ENCODE results near the gene ITGB1. TPM values are rescaled to one million over a fixed set of nuclear protein-coding genes. Genes with fewer than 3 reads are reported as not detected.

Gene ITGB1
- total and polyA plus RNA-seq, 10 of the 15 experiments (the other 5 are each of a cell fraction or from before 2014, with no cell fraction given): 2.8 to 20.7 (median 10.4) TPM

DNA sequence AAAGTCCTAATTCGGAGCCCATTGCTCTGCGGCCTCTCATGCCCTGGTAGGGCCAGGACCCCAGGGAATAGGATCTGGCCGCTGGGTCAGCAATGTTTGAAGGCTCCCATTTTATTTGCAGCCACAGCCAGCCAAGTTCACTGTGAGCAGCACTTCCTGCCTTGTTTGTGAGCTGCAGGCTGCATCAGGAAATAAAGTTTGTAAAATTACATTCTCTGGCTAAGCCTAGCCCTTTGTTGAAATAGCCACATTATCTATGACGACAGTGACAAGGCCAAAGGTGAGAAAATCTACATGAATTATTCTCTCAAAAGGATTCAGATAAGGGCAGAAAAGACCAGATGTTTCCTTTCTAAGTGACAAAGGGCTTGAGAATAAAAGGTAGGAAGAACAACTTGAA, 23.7 kb upstream of the ITGB1 start (continued):
- no peak for TF ChIP-seq CREM (IDR thresholded peaks at IDR 0.05; ENCODE audit: low read depth)

DNA sequence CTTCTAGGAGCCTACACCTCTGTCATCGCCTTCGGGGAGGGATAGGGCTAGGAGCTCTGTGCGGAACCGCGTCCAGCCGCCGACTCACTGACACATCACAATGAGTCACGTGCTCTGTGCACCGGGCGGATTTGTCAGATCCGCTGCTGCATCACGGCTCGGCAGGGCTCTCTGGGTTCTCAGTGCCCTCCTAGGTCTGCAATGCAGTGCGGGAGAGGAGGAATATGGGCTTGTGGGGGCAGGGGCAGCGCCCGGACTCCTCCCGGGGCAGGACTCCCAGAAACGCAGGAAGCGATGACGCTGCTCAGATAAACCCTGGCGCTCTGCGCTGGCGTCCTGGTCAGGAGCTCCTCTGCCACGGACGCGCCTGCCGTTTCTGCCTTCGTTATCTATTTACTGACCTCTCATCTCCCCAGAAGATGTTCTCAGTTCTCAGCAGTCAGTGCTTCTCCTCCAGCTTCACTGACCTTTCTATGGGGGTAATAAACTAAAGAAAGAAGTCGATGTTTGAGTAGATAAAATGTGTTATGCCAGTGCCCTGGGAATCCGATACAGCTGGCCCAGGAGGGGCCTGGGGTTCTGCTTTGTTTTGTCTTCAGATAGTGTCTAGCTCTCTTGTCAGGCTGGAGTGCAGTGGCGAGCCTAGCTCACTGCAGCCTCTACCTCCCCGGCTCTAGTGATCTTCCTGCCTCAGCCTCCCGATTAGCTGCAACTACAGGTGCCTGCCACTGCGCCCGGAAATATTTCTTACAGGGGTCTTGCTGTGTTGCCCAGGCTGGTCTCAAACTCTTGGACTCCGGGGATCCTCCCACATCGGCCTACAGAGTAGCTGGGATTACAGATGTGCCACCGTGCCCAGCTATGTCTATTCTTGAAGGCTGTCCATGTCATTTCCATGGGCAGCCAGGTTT, 22.8 kb upstream of the ITGB1 start:
- peak overlapping the region; percentile 79 for H2AFZ ChIP-seq (ENCODE audit: control insufficient read depth, low read depth, low read length)
- ChIA-PET POLR2A (no interaction called here), SMC1A (ENCODE audit: uncharacterized antibody, unreplicated experiment) (interaction anchor here (1.0 to 1.6 kb wide), 2 partner anchors 28 to 93 kb away, joined by 3 to 4 read pairs; no protein-coding TSS in a partner anchor), CTCF (interaction anchor here (0.9 kb wide), 1 partner anchor 28 kb away, joined by 3 read pairs; no protein-coding TSS in a partner anchor), RAD21 (ENCODE audit: unreplicated experiment) (no interaction called here)
- H3K36me3 ChIP-seq (ENCODE audit: control insufficient read depth in 2 of 2, insufficient read depth in 2 of 2, low read length in 1 of 2): no peaks in the 10 kb centered on the region
- H3K79me2 ChIP-seq (ENCODE audit: control insufficient read depth, insufficient read depth, low read length): no peaks in the 10 kb centered on the region
- peak overlapping the region; percentile 33; the same call in 1 of the 2 replicates for H3K9ac ChIP-seq (ENCODE audit: control insufficient read depth, insufficient read depth, low read length)
- H3K27ac ChIP-seq (ENCODE audit: control insufficient read depth, insufficient read depth): no peak overlapping the region
- no peaks in the 10 kb centered on the region; the same call in 1 of the 2 replicates for H3K4me1 ChIP-seq (ENCODE audit: control insufficient read depth, insufficient read depth, low read length)
- H3K4me2 ChIP-seq (ENCODE audit: control insufficient read depth, insufficient read depth): peak overlapping the region; percentile 77
- FAIRE-seq (no peak), ATAC-seq (peak; percentile 94), DNase-seq (ENCODE audit: low read depth, low spot score) (no peak)
- in situ Hi-C loops (cut with MboI): no loop called here
- no peaks in the 10 kb centered on the region for H3K9me3 ChIP-seq (replicated peaks; ENCODE audit: control insufficient read depth, insufficient read depth, low read length)
- intact Hi-C loops (cut with micrococcal nuclease; ENCODE audit: unreplicated experiment): no loop called here
- 16% methylated on average over 38 of the region's 38 CpGs for WGBS (ENCODE audit: insufficient coverage, insufficient replicate concordance, low lambda C conversion rate, missing lambda C conversion rate)
- peak overlapping the region; percentile 74 for H3K4me3 ChIP-seq
- no TSS peak for BruUV-seq (replicated peaks)
- no peaks in the 10 kb centered on the region; a peak in 1 of 4 replicates for H3K27me3 ChIP-seq (replicated peaks in 1 of 2; ENCODE audit: control insufficient read depth in 2 of 2, insufficient read depth in 2 of 2, low read length in 1 of 2)
- no peaks in the 10 kb centered on the region for H4K20me1 ChIP-seq (ENCODE audit: control insufficient read depth, insufficient read depth)
- TF ChIP-seq, protein P1, sequence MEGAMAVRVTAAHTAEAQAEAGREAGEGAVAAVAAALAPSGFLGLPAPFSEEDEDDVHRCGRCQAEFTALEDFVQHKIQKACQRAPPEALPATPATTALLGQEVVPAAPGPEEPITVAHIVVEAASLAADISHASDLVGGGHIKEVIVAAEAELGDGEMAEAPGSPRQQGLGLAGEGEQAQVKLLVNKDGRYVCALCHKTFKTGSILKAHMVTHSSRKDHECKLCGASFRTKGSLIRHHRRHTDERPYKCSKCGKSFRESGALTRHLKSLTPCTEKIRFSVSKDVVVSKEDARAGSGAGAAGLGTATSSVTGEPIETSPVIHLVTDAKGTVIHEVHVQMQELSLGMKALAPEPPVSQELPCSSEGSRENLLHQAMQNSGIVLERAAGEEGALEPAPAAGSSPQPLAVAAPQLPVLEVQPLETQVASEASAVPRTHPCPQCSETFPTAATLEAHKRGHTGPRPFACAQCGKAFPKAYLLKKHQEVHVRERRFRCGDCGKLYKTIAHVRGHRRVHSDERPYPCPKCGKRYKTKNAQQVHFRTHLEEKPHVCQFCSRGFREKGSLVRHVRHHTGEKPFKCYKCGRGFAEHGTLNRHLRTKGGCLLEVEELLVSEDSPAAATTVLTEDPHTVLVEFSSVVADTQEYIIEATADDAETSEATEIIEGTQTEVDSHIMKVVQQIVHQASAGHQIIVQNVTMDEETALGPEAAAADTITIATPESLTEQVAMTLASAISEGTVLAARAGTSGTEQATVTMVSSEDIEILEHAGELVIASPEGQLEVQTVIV (IDR thresholded peaks at IDR 0.05; ENCODE audit: borderline replicate concordance, partially characterized antibody): no peak
- TF ChIP-seq, protein P2, sequence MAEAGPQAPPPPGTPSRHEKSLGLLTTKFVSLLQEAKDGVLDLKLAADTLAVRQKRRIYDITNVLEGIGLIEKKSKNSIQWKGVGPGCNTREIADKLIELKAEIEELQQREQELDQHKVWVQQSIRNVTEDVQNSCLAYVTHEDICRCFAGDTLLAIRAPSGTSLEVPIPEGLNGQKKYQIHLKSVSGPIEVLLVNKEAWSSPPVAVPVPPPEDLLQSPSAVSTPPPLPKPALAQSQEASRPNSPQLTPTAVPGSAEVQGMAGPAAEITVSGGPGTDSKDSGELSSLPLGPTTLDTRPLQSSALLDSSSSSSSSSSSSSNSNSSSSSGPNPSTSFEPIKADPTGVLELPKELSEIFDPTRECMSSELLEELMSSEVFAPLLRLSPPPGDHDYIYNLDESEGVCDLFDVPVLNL (IDR thresholded peaks at IDR 0.05; ENCODE audit: low read depth, low read length): no peak
- TF ChIP-seq BHLHE40 (IDR thresholded peaks at IDR 0.05; ENCODE audit: borderline replicate concordance in 1 of 2, low read depth in 2 of 2, low read length in 1 of 2) (peak; percentile 77 to 80; a peak in 3 of 4 replicates), SMAD1 (IDR thresholded peaks at IDR 0.05; ENCODE audit: low read depth, partially characterized antibody) (no peak), ZNF384 (IDR thresholded peaks at IDR 0.05; ENCODE audit: borderline replicate concordance, low read depth, low read length) (no peak), NR2C2 (IDR thresholded peaks at IDR 0.05; ENCODE audit: borderline replicate concordance, control insufficient read depth, insufficient read length, low read depth) (no peak), BACH1 (IDR thresholded peaks at IDR 0.05; ENCODE audit: borderline replicate concordance) (no peak), HDAC6 (IDR thresholded peaks at IDR 0.05; ENCODE audit: unreplicated experiment) (no peak)
- TF ChIP-seq, protein P3, sequence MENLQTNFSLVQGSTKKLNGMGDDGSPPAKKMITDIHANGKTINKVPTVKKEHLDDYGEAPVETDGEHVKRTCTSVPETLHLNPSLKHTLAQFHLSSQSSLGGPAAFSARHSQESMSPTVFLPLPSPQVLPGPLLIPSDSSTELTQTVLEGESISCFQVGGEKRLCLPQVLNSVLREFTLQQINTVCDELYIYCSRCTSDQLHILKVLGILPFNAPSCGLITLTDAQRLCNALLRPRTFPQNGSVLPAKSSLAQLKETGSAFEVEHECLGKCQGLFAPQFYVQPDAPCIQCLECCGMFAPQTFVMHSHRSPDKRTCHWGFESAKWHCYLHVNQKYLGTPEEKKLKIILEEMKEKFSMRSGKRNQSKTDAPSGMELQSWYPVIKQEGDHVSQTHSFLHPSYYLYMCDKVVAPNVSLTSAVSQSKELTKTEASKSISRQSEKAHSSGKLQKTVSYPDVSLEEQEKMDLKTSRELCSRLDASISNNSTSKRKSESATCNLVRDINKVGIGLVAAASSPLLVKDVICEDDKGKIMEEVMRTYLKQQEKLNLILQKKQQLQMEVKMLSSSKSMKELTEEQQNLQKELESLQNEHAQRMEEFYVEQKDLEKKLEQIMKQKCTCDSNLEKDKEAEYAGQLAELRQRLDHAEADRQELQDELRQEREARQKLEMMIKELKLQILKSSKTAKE (IDR thresholded peaks at IDR 0.05; ENCODE audit: low read depth, poor library complexity, severe bottlenecking): no peak
